Mesenchymal stem cell (in vitro differentiated cells and primary cell): Measurements from ENCODE around the gene LNX1.

Source experiments
- DNase-seq: peaks from one replicate; pipeline ENCODE4 v3.0.0-alpha.2; 2013
- H2AFZ ChIP-seq: one replicate; pipeline ENCODE4 v1.6.1; 2013; ENCODE audit warnings: low read depth, mild to moderate bottlenecking, control low read depth, inconsistent platforms, low read length, moderate library complexity
- H2AK5ac ChIP-seq: 2 replicates; pipeline ENCODE4 v1.6.1; 2013; ENCODE audit warnings: low read length, moderate library complexity, mild to moderate bottlenecking, inconsistent platforms; ENCODE audit not compliant: severe bottlenecking
- H2BK120ac ChIP-seq: one replicate; pipeline ENCODE4 v1.6.1; 2013; ENCODE audit warnings: low read depth, mild to moderate bottlenecking, inconsistent platforms, low read length, moderate library complexity
- H2BK12ac ChIP-seq, 2 experiments: one replicate each; pipeline ENCODE4 v1.6.1; 2013; ENCODE audit warnings: inconsistent platforms in 2 of 2, low read length in 2 of 2, mild to moderate bottlenecking in 2 of 2, moderate library complexity in 2 of 2, control low read depth in 1 of 2
- H2BK15ac ChIP-seq: one replicate; pipeline ENCODE4 v1.6.1; 2013; ENCODE audit warnings: mild to moderate bottlenecking, low read depth, inconsistent platforms; ENCODE audit not compliant: poor library complexity, severe bottlenecking
- H2BK5ac ChIP-seq: 2 replicates; pipeline ENCODE4 v1.6.1; 2013; ENCODE audit warnings: low read depth, mild to moderate bottlenecking, low read length, control low read depth, inconsistent platforms; ENCODE audit not compliant: poor library complexity, severe bottlenecking
- H3K14ac ChIP-seq, 2 experiments: one replicate each; pipeline ENCODE4 v1.6.1; 2013; ENCODE audit warnings: inconsistent platforms in 2 of 2, low read length in 2 of 2, control low read depth in 1 of 2, mild to moderate bottlenecking in 1 of 2, moderate library complexity in 1 of 2
- H3K18ac ChIP-seq, 2 experiments: one replicate each; pipeline ENCODE4 v1.6.1; 2013; ENCODE audit warnings: inconsistent platforms in 2 of 2, low read length in 2 of 2, control low read depth in 1 of 2, low read depth in 1 of 2, mild to moderate bottlenecking in 1 of 2
- H3K23ac ChIP-seq, 2 experiments: one replicate each; pipeline ENCODE4 v1.6.1; 2013; ENCODE audit warnings: inconsistent platforms in 2 of 2, low read length in 2 of 2, mild to moderate bottlenecking in 2 of 2, moderate library complexity in 2 of 2, control low read depth in 1 of 2
- H3K27ac ChIP-seq: 2 replicates; pipeline ENCODE4 v1.5.1; 2013; ENCODE audit warnings: mild to moderate bottlenecking, moderate library complexity, low read length, control low read depth, inconsistent platforms; ENCODE audit not compliant: poor library complexity, severe bottlenecking
- H3K27me3 ChIP-seq, 2 experiments: 2 replicates each; pipeline versions ENCODE4 v1.6.1 to v1.7.0; 2013; ENCODE audit warnings: low read length in 2 of 2, mild to moderate bottlenecking in 2 of 2, moderate library complexity in 2 of 2, control low read depth in 1 of 2, inconsistent platforms in 1 of 2; ENCODE audit not compliant: control insufficient read depth in 1 of 2, insufficient read depth in 1 of 2
- H3K36me3 ChIP-seq, 2 experiments: 2 replicates each; pipeline versions ENCODE4 v1.6.1 to v1.7.0; 2013; ENCODE audit warnings: low read length in 2 of 2, control low read depth in 1 of 2, inconsistent platforms in 1 of 2, low read depth in 1 of 2, mild to moderate bottlenecking in 1 of 2; ENCODE audit not compliant: insufficient read depth in 2 of 2, control insufficient read depth in 1 of 2
- H3K4ac ChIP-seq, 2 experiments: one replicate each; pipeline ENCODE4 v1.6.1; 2013; ENCODE audit warnings: inconsistent platforms in 2 of 2, low read length in 2 of 2, mild to moderate bottlenecking in 2 of 2, moderate library complexity in 2 of 2, control low read depth in 1 of 2, low read depth in 1 of 2
- H3K4me1 ChIP-seq: 2 replicates; pipeline ENCODE4 v1.6.1; 2013; ENCODE audit warnings: low read depth, low read length, control low read depth; ENCODE audit not compliant: control insufficient read depth, insufficient read depth
- H3K4me2 ChIP-seq: 2 replicates; pipeline ENCODE4 v1.6.1; 2013; ENCODE audit warnings: low read length, mild to moderate bottlenecking, inconsistent platforms; ENCODE audit not compliant: poor library complexity, severe bottlenecking
- H3K4me3 ChIP-seq, 2 experiments: 2 replicates each; pipeline versions ENCODE4 v1.5.1 to v1.7.0; 2013; ENCODE audit warnings: low read length in 2 of 2, mild to moderate bottlenecking in 2 of 2, control low read depth in 1 of 2, low read depth in 1 of 2; ENCODE audit not compliant: insufficient read depth in 1 of 2
- H3K79me1 ChIP-seq: replicated peaks from 2 replicates; pipeline ENCODE4 v1.6.1; 2013; ENCODE audit warnings: mild to moderate bottlenecking, control low read depth, low read length, inconsistent platforms; ENCODE audit not compliant: poor library complexity, severe bottlenecking
- H3K9ac ChIP-seq: 2 replicates; pipeline ENCODE4 v1.7.0; 2013; ENCODE audit warnings: mild to moderate bottlenecking, low read length, moderate library complexity
- H3K9me3 ChIP-seq: 2 replicates; pipeline ENCODE4 v1.7.0; 2013; ENCODE audit warnings: mild to moderate bottlenecking, low read length; ENCODE audit not compliant: control insufficient read depth
- H4K8ac ChIP-seq: one replicate; pipeline ENCODE4 v1.6.1; 2013; ENCODE audit warnings: inconsistent platforms, mild to moderate bottlenecking, low read length, moderate library complexity
- H4K91ac ChIP-seq: one replicate; pipeline ENCODE4 v1.6.1; 2013; ENCODE audit warnings: mild to moderate bottlenecking, low read length, inconsistent platforms
- WGBS: methylation state at CpG from one replicate; pipeline ENCODE4 v1.1.7; 2013; ENCODE audit warnings: mixed read lengths; 5-methylcytosine and 5-hydroxymethylcytosine counted together

The LNX1 gene

DNA sequence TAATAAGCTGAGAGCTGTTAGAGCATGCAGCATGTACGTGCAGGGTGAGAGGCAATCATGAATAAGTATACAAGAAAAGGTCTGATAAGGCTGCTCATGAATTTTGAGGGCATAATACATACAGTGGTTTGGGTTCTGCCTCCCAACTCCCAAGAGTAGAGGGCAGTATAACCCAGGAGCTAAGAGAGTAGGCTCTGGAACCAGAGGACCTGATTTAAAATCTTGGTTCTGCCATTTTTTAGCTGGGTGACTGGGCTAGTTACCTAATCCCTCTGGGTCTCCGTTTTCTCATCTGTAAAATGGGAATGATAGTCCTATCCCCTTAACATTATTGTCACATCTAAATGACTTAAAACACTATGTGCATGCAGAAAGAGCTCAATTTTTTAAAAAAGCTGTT is 85.3 kb downstream of the LNX1 start:
- Histone ChIP-seq H4K8ac (no peak overlapping the region), H3K18ac (no peak overlapping the region), H3K14ac (no peak overlapping the region), H3K36me3 (no peaks in the 10 kb centered on the region), H2BK120ac (no peak overlapping the region), H2BK5ac (no peak overlapping the region), H3K4ac (no peak overlapping the region), H2AFZ (no peak overlapping the region), H3K9ac (peak overlapping the region; percentile 5), H2AK5ac (no peak overlapping the region), H3K79me1 (no peaks in the 10 kb centered on the region), H3K9me3 (no peaks in the 10 kb centered on the region), H2BK15ac (no peak overlapping the region), H3K4me3 (no peak overlapping the region), H3K4me2 (no peak overlapping the region), H3K27me3 (no peaks in the 10 kb centered on the region), H3K23ac (no peak overlapping the region), H2BK12ac (peak overlapping the region in 1 of 2 experiments; percentile 3), H3K27ac (no peak overlapping the region), H3K4me1 (peaks cover 6% of the 10 kb centered on the region), H4K91ac (no peak overlapping the region)
- no peak for DNase-seq
- 88% methylated on average over 1 of the region's 2 CpGs for WGBS

DNA sequence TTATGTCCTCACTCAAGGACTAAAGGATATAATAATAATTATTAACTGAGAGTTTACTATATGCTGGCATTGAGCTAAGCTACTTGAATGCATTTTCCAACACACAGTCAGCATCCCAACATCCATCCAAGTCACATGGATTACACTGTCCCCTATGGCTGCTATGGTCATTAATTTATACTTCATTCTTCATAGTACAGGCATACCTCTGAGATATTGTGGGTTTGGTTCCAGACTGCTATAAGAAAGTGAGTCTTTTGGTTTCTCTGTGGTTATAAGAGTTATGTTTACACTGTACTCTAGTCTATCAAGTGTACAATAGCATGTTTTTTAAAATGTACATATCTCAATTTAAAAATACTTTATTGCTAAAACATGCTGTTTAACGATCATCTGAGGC is 89.2 kb downstream of the LNX1 start:
- no peak overlapping the region for H4K8ac ChIP-seq
- no peaks in the 10 kb centered on the region for H3K9me3 ChIP-seq
- no peak overlapping the region for H2AK5ac ChIP-seq
- no peak overlapping the region for H3K23ac ChIP-seq
- no peak overlapping the region for H3K4me2 ChIP-seq
- no peaks in the 10 kb centered on the region for H3K36me3 ChIP-seq
- no peak overlapping the region for H3K14ac ChIP-seq
- no peak overlapping the region for H3K4me3 ChIP-seq
- 97% methylated on average over 1 of the region's 1 CpG for WGBS
- H2BK15ac ChIP-seq, result no peak overlapping the region
- no peaks in the 10 kb centered on the region for H3K27me3 ChIP-seq
- H3K4me1 ChIP-seq, result peaks cover 7% of the 10 kb centered on the region
- no peak overlapping the region for H3K4ac ChIP-seq
- no peak overlapping the region for H2BK5ac ChIP-seq
- DNase-seq, result no peak
- H2AFZ ChIP-seq, result no peak overlapping the region
- H3K27ac ChIP-seq, result no peak overlapping the region
- no peak overlapping the region for H4K91ac ChIP-seq
- H3K18ac ChIP-seq, result no peak overlapping the region
- H2BK12ac ChIP-seq, result no peak overlapping the region
- no peak overlapping the region for H2BK120ac ChIP-seq
- no peak overlapping the region for H3K9ac ChIP-seq
- H3K79me1 ChIP-seq, result no peaks in the 10 kb centered on the region

DNA sequence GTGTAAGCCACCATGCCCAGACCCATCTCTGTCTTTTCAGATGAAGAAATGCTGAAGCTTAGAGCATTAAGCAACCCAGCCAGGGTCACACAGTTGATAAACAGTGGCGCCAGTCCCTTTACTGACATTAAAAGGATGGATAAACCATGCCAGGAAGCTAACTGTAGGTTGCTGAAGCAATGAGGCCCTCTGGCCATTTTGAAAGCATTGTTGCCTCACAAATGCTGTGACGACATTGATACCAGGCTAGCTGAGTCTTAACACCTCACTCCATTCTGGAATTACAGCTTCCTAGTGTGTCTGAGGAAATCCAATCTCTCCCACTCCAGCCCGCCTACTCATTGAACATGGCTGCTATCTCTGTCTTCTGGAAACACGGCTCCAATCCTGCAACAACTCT is 89.7 kb downstream of the LNX1 start:
- Histone ChIP-seq H4K91ac (no peak overlapping the region), H3K36me3 (no peaks in the 10 kb centered on the region), H4K8ac (no peak overlapping the region), H2BK120ac (no peak overlapping the region), H2BK5ac (no peak overlapping the region), H3K4me1 (peaks cover 7% of the 10 kb centered on the region), H3K14ac (no peak overlapping the region), H3K9ac (no peak overlapping the region), H2AK5ac (peak overlapping the region; percentile 91), H3K4me3 (no peak overlapping the region), H2AFZ (no peak overlapping the region), H3K4ac (no peak overlapping the region), H3K23ac (no peak overlapping the region), H3K27ac (no peak overlapping the region), H3K4me2 (no peak overlapping the region), H3K27me3 (no peaks in the 10 kb centered on the region), H3K18ac (no peak overlapping the region), H2BK15ac (no peak overlapping the region), H3K9me3 (no peaks in the 10 kb centered on the region), H2BK12ac (peak overlapping the region in 1 of 2 experiments; percentile 57), H3K79me1 (no peaks in the 10 kb centered on the region)
- DNase-seq, result peak; percentile 44
- WGBS, result 95% methylated on average over 4 of the region's 4 CpGs

DNA sequence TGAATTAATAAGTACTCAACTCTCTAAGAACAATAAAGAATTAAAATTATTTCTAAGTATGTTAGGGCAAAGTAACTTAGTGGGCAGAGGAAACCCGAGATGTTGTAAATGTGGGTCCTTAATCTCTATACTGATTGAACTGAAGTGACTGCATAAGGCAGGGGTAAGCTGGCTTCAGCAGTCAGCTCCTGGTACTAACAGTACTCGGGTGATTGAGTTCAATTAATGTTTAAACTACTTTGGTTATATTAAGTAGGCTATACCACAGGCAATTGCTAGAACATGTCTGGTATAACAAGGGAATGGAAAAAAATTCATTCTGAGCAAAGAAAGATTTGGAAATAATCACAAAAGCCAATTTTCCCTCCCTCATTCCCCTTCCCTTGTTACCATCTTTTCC is 90.7 kb downstream of the LNX1 start:
- 100% methylated on average over 1 of the region's 2 CpGs for WGBS
- H2BK5ac ChIP-seq, result no peak overlapping the region
- DNase-seq, result no peak

More for the DNA sequence above, 90.7 kb downstream of the LNX1 start:
- no peak overlapping the region for H3K18ac ChIP-seq
- no peak overlapping the region for H3K4me3 ChIP-seq
- no peak overlapping the region for H3K27ac ChIP-seq
- no peaks in the 10 kb centered on the region for H3K27me3 ChIP-seq
- H3K9ac ChIP-seq, result no peak overlapping the region
- H2BK15ac ChIP-seq, result no peak overlapping the region
- H4K8ac ChIP-seq, result no peak overlapping the region
- no peak overlapping the region for H2AFZ ChIP-seq
- no peak overlapping the region for H2AK5ac ChIP-seq
- H2BK120ac ChIP-seq, result no peak overlapping the region
- H3K14ac ChIP-seq, result no peak overlapping the region
- H3K79me1 ChIP-seq, result no peaks in the 10 kb centered on the region
- no peak overlapping the region for H3K4ac ChIP-seq
- no peak overlapping the region for H2BK12ac ChIP-seq
- no peak overlapping the region for H3K4me2 ChIP-seq
- H3K23ac ChIP-seq, result no peak overlapping the region
- peaks cover 0 to 2% of the 10 kb centered on the region in 2 experiments for H3K36me3 ChIP-seq
- no peaks in the 10 kb centered on the region for H3K9me3 ChIP-seq
- no peak overlapping the region for H4K91ac ChIP-seq
- peaks cover 7% of the 10 kb centered on the region for H3K4me1 ChIP-seq
